Measurements from ENCODE around the gene SYNRG. TPM values are rescaled to one million over a fixed set of nuclear protein-coding genes. Genes with fewer than 3 reads are reported as not detected.

The SYNRG gene
- total RNA-seq, 1 donor from 2014 or later = 49.6 TPM

Small RNA genes lying within 50 kb of the gene (microRNA-seq; reads per million reads assigned to microRNA genes)
- gene MIR378J = not detected

Other genes with a start within 250 kb of the SYNRG start
- gene C17orf78, start 233.4 kb downstream of the SYNRG start, total RNA-seq = not detected
- 85.3 TPM for gene ACACA, start 202.6 kb downstream of the SYNRG start, total RNA-seq
- 52.0 TPM for gene TADA2A, start 202.5 kb downstream of the SYNRG start, total RNA-seq
- gene DUSP14, start 119.5 kb downstream of the SYNRG start, total RNA-seq = 21.0 TPM
- gene DDX52, start 34.0 kb upstream of the SYNRG start, total RNA-seq = 17.5 TPM
- not detected for gene HNF1B, start 135.6 kb upstream of the SYNRG start, total RNA-seq

Data from sciatic nerve (tissue), 1 donor.